ENCODE measurements around the gene TUBG2. TPM values are rescaled to one million over a fixed set of nuclear protein-coding genes. Genes with fewer than 3 reads are reported as not detected.

Gene TUBG2
- total and polyA plus RNA-seq, 12 donors, result 14.5 to 65.1 (median 45.6) TPM

- H3K9me3 ChIP-seq (replicated peaks in 1 of 3), result no peaks in the 10 kb centered on the region
- TF ChIP-seq, protein P1, sequence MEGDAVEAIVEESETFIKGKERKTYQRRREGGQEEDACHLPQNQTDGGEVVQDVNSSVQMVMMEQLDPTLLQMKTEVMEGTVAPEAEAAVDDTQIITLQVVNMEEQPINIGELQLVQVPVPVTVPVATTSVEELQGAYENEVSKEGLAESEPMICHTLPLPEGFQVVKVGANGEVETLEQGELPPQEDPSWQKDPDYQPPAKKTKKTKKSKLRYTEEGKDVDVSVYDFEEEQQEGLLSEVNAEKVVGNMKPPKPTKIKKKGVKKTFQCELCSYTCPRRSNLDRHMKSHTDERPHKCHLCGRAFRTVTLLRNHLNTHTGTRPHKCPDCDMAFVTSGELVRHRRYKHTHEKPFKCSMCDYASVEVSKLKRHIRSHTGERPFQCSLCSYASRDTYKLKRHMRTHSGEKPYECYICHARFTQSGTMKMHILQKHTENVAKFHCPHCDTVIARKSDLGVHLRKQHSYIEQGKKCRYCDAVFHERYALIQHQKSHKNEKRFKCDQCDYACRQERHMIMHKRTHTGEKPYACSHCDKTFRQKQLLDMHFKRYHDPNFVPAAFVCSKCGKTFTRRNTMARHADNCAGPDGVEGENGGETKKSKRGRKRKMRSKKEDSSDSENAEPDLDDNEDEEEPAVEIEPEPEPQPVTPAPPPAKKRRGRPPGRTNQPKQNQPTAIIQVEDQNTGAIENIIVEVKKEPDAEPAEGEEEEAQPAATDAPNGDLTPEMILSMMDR (IDR thresholded peaks at IDR 0.05), result no peak
- no peak for TF ChIP-seq POLR2A (IDR thresholded peaks at IDR 0.05)
- peaks cover 0 to 8% of the 10 kb centered on the region in 2 donors for H3K4me1 ChIP-seq (replicated peaks in 1 of 2)
- no peak overlapping the region for H3K4me3 ChIP-seq
- no peak overlapping the region for H3K27ac ChIP-seq
- peaks cover 0 to 51% of the 10 kb centered on the region in 2 donors for H3K36me3 ChIP-seq (replicated peaks in 1 of 2)
- WGBS, 4 donors, result 87 to 95% (median 92%) methylated on average over 4 of the region's 4 CpGs
- H3K27me3 ChIP-seq, result no peaks in the 10 kb centered on the region
- DNase-seq, result no peak
- intact Hi-C loops (cut with DNase I), result no loop called here
These were observed 40.3 kb downstream of the TUBG2 start for GRCh38 chr17:42699415-42699740.

GRCh38 chr17:42700586-42701289 lies 41.7 kb downstream of the TUBG2 start:
- Histone ChIP-seq H3K4me1 (replicated peaks in 1 of 2) (peaks cover 0 to 8% of the 10 kb centered on the region in 2 donors), H3K36me3 (replicated peaks in 1 of 2) (peaks cover 0 to 55% of the 10 kb centered on the region in 2 donors), H3K27ac (no peak overlapping the region), H3K9me3 (replicated peaks in 1 of 3) (no peaks in the 10 kb centered on the region), H3K27me3 (no peaks in the 10 kb centered on the region), H3K4me3 (no peak overlapping the region)
- WGBS, 4 donors, result 78 to 88% (median 83%) methylated on average over 9 to 10 of the region's 10 CpGs
- intact Hi-C loops (cut with DNase I), result no loop called here
- TF ChIP-seq POLR2A (IDR thresholded peaks at IDR 0.05), result no peak
- TF ChIP-seq, protein P1 (IDR thresholded peaks at IDR 0.05), result no peak
- DNase-seq, result no peak

- peaks cover 0 to 72% of the 10 kb centered on the region in 2 donors for H3K36me3 ChIP-seq (replicated peaks in 1 of 2)
- no peaks in the 10 kb centered on the region for H3K27me3 ChIP-seq
- H3K27ac ChIP-seq, result no peak overlapping the region
- no peaks in the 10 kb centered on the region for H3K9me3 ChIP-seq (replicated peaks in 1 of 3)
- 83 to 89% (median 89%) methylated on average over 7 to 11 of the region's 11 CpGs for WGBS, 4 donors
- intact Hi-C loops (cut with DNase I), result no loop called here
- H3K4me3 ChIP-seq, result no peak overlapping the region
- DNase-seq, result no peak
- no peak for TF ChIP-seq POLR2A (IDR thresholded peaks at IDR 0.05)
- TF ChIP-seq, protein P1 (IDR thresholded peaks at IDR 0.05), result no peak
- H3K4me1 ChIP-seq (replicated peaks in 1 of 2), result peaks cover 0 to 8% of the 10 kb centered on the region in 2 donors
These were observed 43.4 kb downstream of the TUBG2 start for GRCh38 chr17:42702446-42702845.

DNA sequence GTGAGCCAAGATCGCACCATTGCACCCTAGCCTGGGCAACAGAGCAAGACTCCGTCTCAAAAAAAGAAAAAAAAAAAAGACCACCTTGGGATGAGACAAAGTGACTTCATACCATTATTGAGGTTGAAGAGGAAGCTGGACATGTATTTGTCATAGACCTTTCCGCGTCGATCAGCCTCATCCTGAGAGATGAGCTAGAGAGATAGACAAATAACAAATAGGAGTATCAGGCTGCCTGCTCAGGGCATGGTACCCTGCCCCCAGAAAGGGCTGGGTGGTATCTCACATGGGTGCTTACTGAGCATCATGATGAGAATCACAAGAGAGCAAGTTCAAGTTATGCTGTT lies 45.4 kb downstream of the TUBG2 start:
- Histone ChIP-seq H3K4me1 (replicated peaks in 1 of 2) (no peaks in the 10 kb centered on the region), H3K27me3 (no peaks in the 10 kb centered on the region), H3K27ac (no peak overlapping the region), H3K4me3 (no peak overlapping the region), H3K36me3 (replicated peaks in 1 of 2) (peaks cover 0 to 92% of the 10 kb centered on the region in 2 donors), H3K9me3 (replicated peaks in 1 of 3) (no peaks in the 10 kb centered on the region)
- no peak for TF ChIP-seq POLR2A (IDR thresholded peaks at IDR 0.05)
- TF ChIP-seq, protein P1 (IDR thresholded peaks at IDR 0.05), result no peak
- intact Hi-C loops (cut with DNase I), result no loop called here
- 87 to 95% (median 92%) methylated on average over 5 of the region's 5 CpGs for WGBS, 4 donors
- no peak for DNase-seq

Data from adrenal gland (tissue), 12 donors.